Measurements from ENCODE around the gene ZNF579. TPM values are rescaled to one million over a fixed set of nuclear protein-coding genes. Genes with fewer than 3 reads are reported as not detected.
"Not testable (repeated sequence)": the region's sequence is repeated elsewhere in the genome, so short reads cannot be mapped to it uniquely, and the experiment has no call there.

The ZNF579 gene
- total RNA-seq, 1 donor from 2014 or later = 10.9 TPM

- Mint-ChIP-seq H3K4me1 (peaks cover 16% of the 10 kb centered on the region), H3K36me3 (ENCODE audit: low read depth) (peaks cover 17% of the 10 kb centered on the region), H3K9me3 (no peaks in the 10 kb centered on the region), H3K4me3 (no peak overlapping the region), H3K27me3 (no peaks in the 10 kb centered on the region), H3K27ac (no peak overlapping the region)
- ATAC-seq (ENCODE audit: low read depth) = no peak
- intact Hi-C loops (cut with micrococcal nuclease) = no loop called here
- TF ChIP-seq, protein P1, sequence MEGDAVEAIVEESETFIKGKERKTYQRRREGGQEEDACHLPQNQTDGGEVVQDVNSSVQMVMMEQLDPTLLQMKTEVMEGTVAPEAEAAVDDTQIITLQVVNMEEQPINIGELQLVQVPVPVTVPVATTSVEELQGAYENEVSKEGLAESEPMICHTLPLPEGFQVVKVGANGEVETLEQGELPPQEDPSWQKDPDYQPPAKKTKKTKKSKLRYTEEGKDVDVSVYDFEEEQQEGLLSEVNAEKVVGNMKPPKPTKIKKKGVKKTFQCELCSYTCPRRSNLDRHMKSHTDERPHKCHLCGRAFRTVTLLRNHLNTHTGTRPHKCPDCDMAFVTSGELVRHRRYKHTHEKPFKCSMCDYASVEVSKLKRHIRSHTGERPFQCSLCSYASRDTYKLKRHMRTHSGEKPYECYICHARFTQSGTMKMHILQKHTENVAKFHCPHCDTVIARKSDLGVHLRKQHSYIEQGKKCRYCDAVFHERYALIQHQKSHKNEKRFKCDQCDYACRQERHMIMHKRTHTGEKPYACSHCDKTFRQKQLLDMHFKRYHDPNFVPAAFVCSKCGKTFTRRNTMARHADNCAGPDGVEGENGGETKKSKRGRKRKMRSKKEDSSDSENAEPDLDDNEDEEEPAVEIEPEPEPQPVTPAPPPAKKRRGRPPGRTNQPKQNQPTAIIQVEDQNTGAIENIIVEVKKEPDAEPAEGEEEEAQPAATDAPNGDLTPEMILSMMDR (IDR thresholded peaks at IDR 0.05) = no peak
- ChIA-PET CTCF (no interaction called here), POLR2A (interaction anchor here (0.7 kb wide), 1 partner anchor 237 kb away, joined by 3 read pairs; the partner anchor contains the start of gene KMT5C)
- DNase-seq = no peak
Observed at GRCh38 chr19:55576746-55577145, 3.9 kb downstream of the ZNF579 start.

DNA sequence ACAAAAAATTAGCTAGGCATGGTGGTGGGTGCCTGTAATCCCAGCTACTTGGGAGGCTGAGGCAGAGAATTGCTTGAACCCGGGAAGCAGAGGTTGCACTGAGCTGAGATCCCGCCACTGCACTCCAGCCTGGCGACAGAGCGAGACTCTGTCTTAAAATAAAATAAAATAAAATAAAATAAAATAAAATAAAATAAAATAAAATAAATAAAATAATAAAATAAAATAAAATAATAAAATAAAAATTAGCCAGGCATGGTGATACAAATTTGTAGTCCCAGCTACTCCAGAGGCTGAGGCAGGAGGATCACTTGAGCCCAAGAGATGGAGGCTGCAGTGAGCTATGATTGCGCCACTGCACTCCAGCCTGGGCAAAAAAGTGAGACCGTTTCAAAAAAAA, 6.7 kb downstream of the ZNF579 start:
- CTCF ChIA-PET; H3K9me3 Mint-ChIP-seq; H3K36me3 Mint-ChIP-seq (ENCODE audit: low read depth): not testable (repeated sequence)

GRCh38 chr19:55569477-55569876, 11.2 kb downstream of the ZNF579 start:
- ATAC-seq (ENCODE audit: low read depth); DNase-seq; H3K27me3 Mint-ChIP-seq; POLR2A ChIA-PET; CTCF ChIA-PET; intact Hi-C loops (cut with micrococcal nuclease); H3K36me3 Mint-ChIP-seq (ENCODE audit: low read depth); H3K4me1 Mint-ChIP-seq; H3K9me3 Mint-ChIP-seq; H3K27ac Mint-ChIP-seq; H3K4me3 Mint-ChIP-seq: not testable (repeated sequence)

More for the DNA sequence above, 6.7 kb downstream of the ZNF579 start:
- H3K27ac Mint-ChIP-seq; POLR2A ChIA-PET; ATAC-seq (ENCODE audit: low read depth); H3K4me3 Mint-ChIP-seq; H3K27me3 Mint-ChIP-seq; intact Hi-C loops (cut with micrococcal nuclease); H3K4me1 Mint-ChIP-seq; DNase-seq: not testable (repeated sequence)

GRCh38 chr19:55567708-55568328, 12.8 kb downstream of the ZNF579 start:
- TF ChIP-seq, protein P1 (IDR thresholded peaks at IDR 0.05) = no peak
- ChIA-PET CTCF (no interaction called here), POLR2A (no interaction called here)
- Mint-ChIP-seq H3K27me3 (peaks cover 5% of the 10 kb centered on the region), H3K27ac (no peak overlapping the region), H3K4me1 (no peaks in the 10 kb centered on the region), H3K9me3 (no peaks in the 10 kb centered on the region), H3K4me3 (no peak overlapping the region), H3K36me3 (ENCODE audit: low read depth) (no peaks in the 10 kb centered on the region)
- no peak for ATAC-seq (ENCODE audit: low read depth)
- intact Hi-C loops (cut with micrococcal nuclease) = no loop called here
- DNase-seq = no peak

- ChIA-PET POLR2A (no interaction called here), CTCF (no interaction called here)
- no peak overlapping the region for H3K4me3 Mint-ChIP-seq
- no peak for DNase-seq
- no peaks in the 10 kb centered on the region for H3K4me1 Mint-ChIP-seq
- intact Hi-C loops (cut with micrococcal nuclease) = no loop called here
- peaks cover 5% of the 10 kb centered on the region for H3K27me3 Mint-ChIP-seq
- H3K27ac Mint-ChIP-seq = no peak overlapping the region
- TF ChIP-seq, protein P1 (IDR thresholded peaks at IDR 0.05) = no peak
- ATAC-seq (ENCODE audit: low read depth) = no peak
- H3K36me3 Mint-ChIP-seq (ENCODE audit: low read depth) = no peaks in the 10 kb centered on the region
- no peaks in the 10 kb centered on the region for H3K9me3 Mint-ChIP-seq
Observed at GRCh38 chr19:55566823-55567222, 13.8 kb downstream of the ZNF579 start.

- H3K27ac Mint-ChIP-seq = no peak overlapping the region
- TF ChIP-seq, protein P1 (IDR thresholded peaks at IDR 0.05) = no peak
- no peak for ATAC-seq (ENCODE audit: low read depth)
- intact Hi-C loops (cut with micrococcal nuclease) = no loop called here
- DNase-seq = no peak
- H3K36me3 Mint-ChIP-seq (ENCODE audit: low read depth) = no peaks in the 10 kb centered on the region
- H3K4me1 Mint-ChIP-seq = no peaks in the 10 kb centered on the region
- CTCF ChIA-PET = no interaction called here
- POLR2A ChIA-PET = no interaction called here
- H3K27me3 Mint-ChIP-seq = peaks cover 13% of the 10 kb centered on the region
- no peaks in the 10 kb centered on the region for H3K9me3 Mint-ChIP-seq
- no peak overlapping the region for H3K4me3 Mint-ChIP-seq
Observed at GRCh38 chr19:55563261-55563690, 17.4 kb downstream of the ZNF579 start.

Data from activated B cell treated with CpG ODN at 0.5 μM for 24 hours (primary cell).